Activated B cell treated with CpG ODN at 0.5 μM for 24 hours (primary cell): ENCODE results near the gene MPPED2. TPM values are rescaled to one million over a fixed set of nuclear protein-coding genes. Genes with fewer than 3 reads are reported as not detected.

ENCODE experiments used
- ATAC-seq: fragments of 200-7000 bp; cut with Tn5 transposase; one replicate; pipeline ENCODE4 v1.10.0; 2021; ENCODE audit warnings: low read depth, mild to moderate bottlenecking, moderate library complexity
- CTCF ChIA-PET: fragments of 350-600 bp; sonication (Branson Sonifier 250); formaldehyde crosslinking; loops from one replicate; lab custom pipeline; 2021; ENCODE audit warnings: antibody characterized with exemption; lab: Charles Lee
- POLR2A ChIA-PET: fragments of 350-600 bp; sonication (Branson Sonifier 250); formaldehyde crosslinking; loops from one replicate; lab custom pipeline; 2021; ENCODE audit warnings: antibody characterized with exemption; lab: Charles Lee
- DNase-seq: peaks from one replicate; pipeline ENCODE4 v3.0.0; 2022
- H3K27ac Mint-ChIP-seq: one replicate; pipeline ENCODE4 v1.8.0; 2020; ENCODE audit warnings: mixed read lengths
- H3K27me3 Mint-ChIP-seq: one replicate; pipeline ENCODE4 v1.8.0; 2021; ENCODE audit warnings: mixed read lengths
- H3K36me3 Mint-ChIP-seq: one replicate; pipeline ENCODE4 v1.8.0; 2021; ENCODE audit warnings: low read depth, mixed read lengths
- H3K4me1 Mint-ChIP-seq: one replicate; pipeline ENCODE4 v1.8.0; 2021; ENCODE audit warnings: mixed read lengths
- H3K4me3 Mint-ChIP-seq: one replicate; pipeline ENCODE4 v1.8.0; 2020; ENCODE audit warnings: mild to moderate bottlenecking, mixed read lengths
- H3K9me3 Mint-ChIP-seq: one replicate; pipeline ENCODE4 v1.8.0; 2020; ENCODE audit warnings: mixed read lengths
- intact Hi-C: fragments of 100-400 bp; cut with micrococcal nuclease; formaldehyde crosslinking; loops from one replicate; pipeline ENCODE4 v1.15.1; 2024
- total RNA-seq: library from RNA; stranded (reverse); gene quantifications from 2 replicates; pipeline ENCODE4 v1.2.3, GENCODE V29; 2022
- TF ChIP-seq, protein P1 (sequence below): fragments of 200-600 bp; IDR thresholded peaks from one replicate; pipeline ENCODE4 v1.8.0; 2022; ENCODE audit warnings: antibody characterized with exemption, mild to moderate bottlenecking

Gene MPPED2
- total RNA-seq, 1 donor from 2014 or later = 1.7 TPM

DNA sequence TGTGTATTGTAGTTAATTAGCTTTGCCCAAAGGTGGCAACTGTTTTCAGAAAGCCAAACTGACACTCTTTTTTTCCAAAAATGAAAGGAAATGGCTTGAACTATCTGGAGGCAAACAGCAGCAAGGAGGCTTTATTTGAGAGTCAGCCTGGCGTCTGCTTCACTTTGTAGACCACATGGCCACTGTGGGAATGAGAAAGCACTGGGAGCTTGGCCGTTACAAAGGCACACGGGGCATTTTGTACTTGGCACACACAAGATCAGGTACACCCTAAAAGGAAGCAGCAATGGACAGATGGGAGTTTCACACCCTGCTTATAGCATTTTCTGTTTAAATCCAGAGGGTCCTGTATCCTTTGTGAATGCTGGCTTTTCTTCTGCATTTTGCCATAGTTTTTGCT lies 126.3 kb downstream of the MPPED2 start:
- Mint-ChIP-seq H3K4me3 (no peak overlapping the region), H3K27ac (no peak overlapping the region), H3K36me3 (no peaks in the 10 kb centered on the region), H3K27me3 (no peaks in the 10 kb centered on the region), H3K9me3 (no peaks in the 10 kb centered on the region), H3K4me1 (no peaks in the 10 kb centered on the region)
- ATAC-seq (no peak), DNase-seq (no peak)
- CTCF ChIA-PET = no interaction called here
- TF ChIP-seq, protein P1, sequence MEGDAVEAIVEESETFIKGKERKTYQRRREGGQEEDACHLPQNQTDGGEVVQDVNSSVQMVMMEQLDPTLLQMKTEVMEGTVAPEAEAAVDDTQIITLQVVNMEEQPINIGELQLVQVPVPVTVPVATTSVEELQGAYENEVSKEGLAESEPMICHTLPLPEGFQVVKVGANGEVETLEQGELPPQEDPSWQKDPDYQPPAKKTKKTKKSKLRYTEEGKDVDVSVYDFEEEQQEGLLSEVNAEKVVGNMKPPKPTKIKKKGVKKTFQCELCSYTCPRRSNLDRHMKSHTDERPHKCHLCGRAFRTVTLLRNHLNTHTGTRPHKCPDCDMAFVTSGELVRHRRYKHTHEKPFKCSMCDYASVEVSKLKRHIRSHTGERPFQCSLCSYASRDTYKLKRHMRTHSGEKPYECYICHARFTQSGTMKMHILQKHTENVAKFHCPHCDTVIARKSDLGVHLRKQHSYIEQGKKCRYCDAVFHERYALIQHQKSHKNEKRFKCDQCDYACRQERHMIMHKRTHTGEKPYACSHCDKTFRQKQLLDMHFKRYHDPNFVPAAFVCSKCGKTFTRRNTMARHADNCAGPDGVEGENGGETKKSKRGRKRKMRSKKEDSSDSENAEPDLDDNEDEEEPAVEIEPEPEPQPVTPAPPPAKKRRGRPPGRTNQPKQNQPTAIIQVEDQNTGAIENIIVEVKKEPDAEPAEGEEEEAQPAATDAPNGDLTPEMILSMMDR = no peak
- intact Hi-C loops = no loop called here
- POLR2A ChIA-PET = no interaction called here

DNA sequence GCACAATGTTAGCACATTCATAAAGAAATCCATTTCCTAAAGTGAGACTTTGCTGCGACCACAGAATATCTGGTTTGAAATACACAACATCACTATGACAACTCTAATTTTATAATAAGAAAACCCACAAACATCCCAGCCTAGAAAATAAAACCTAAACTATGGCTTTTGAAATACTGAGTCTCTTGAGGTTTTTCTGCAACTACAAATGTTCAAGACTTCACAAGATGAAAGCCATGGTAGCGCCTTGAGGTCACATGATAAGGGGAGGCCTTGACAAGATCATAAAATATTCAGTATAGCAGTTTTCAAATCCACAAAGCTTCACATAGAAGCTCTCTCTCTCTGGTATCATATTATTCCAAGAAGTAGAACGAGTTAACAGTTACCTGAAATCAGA lies 126.8 kb downstream of the MPPED2 start:
- POLR2A ChIA-PET = no interaction called here
- H3K36me3 Mint-ChIP-seq = no peaks in the 10 kb centered on the region
- intact Hi-C loops = no loop called here
- no peak for DNase-seq
- no peak overlapping the region for H3K27ac Mint-ChIP-seq
- H3K4me1 Mint-ChIP-seq = no peaks in the 10 kb centered on the region
- TF ChIP-seq, protein P1 = no peak
- H3K27me3 Mint-ChIP-seq = no peaks in the 10 kb centered on the region
- no peaks in the 10 kb centered on the region for H3K9me3 Mint-ChIP-seq
- CTCF ChIA-PET = no interaction called here
- H3K4me3 Mint-ChIP-seq = no peak overlapping the region
- ATAC-seq = no peak

DNA sequence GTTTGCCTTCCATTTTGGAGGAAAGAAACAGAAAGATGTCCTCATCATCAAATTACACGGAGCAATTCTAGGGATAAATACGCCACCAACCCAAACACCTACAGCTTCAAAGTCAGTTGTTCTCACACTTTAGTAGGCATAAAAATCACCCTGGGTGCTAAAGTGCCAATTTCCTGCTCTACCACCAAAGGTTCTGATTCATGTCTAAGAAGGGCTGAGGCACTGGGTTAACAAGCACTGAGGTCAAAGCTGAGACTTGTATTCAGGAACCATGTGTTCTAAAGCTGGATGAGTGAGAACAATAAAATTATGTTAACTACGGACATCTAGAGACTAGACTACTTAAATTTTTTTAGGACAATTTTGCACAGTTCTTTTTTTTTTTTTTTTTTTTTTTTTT lies 127.6 kb downstream of the MPPED2 start:
- intact Hi-C loops = no loop called here
- no peak for DNase-seq
- ChIA-PET POLR2A (no interaction called here), CTCF (no interaction called here)
- no peaks in the 10 kb centered on the region for H3K27me3 Mint-ChIP-seq
- TF ChIP-seq, protein P1 = no peak
- no peaks in the 10 kb centered on the region for H3K36me3 Mint-ChIP-seq
- H3K4me1 Mint-ChIP-seq = no peaks in the 10 kb centered on the region
- ATAC-seq = no peak
- H3K4me3 Mint-ChIP-seq = no peak overlapping the region
- no peak overlapping the region for H3K27ac Mint-ChIP-seq
- no peaks in the 10 kb centered on the region for H3K9me3 Mint-ChIP-seq

DNA sequence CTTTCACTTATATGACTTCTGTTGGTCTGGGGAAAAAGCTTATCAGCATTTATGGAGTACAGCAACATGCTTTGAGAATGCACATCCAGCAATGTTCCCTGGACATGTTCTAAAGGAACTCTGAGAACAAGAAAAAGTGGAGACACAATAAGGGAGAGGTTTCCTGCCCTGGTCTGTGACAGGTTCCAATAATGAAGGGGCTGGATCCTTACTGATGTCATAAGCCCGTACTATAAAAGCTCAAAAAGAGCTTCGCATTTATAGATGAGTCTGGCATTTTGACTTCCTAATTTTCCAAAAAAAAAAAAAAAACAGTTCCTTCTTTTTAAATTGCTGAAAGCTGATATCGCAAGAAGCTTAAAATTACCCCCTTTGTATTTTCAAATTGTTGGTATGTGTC lies 129.1 kb downstream of the MPPED2 start:
- intact Hi-C loops = no loop called here
- TF ChIP-seq, protein P1 = no peak
- Mint-ChIP-seq H3K27me3 (no peaks in the 10 kb centered on the region), H3K4me3 (no peak overlapping the region), H3K36me3 (no peaks in the 10 kb centered on the region), H3K9me3 (no peaks in the 10 kb centered on the region), H3K4me1 (no peaks in the 10 kb centered on the region), H3K27ac (no peak overlapping the region)
- no peak for ATAC-seq
- POLR2A ChIA-PET = no interaction called here
- CTCF ChIA-PET = no interaction called here
- no peak for DNase-seq

DNA sequence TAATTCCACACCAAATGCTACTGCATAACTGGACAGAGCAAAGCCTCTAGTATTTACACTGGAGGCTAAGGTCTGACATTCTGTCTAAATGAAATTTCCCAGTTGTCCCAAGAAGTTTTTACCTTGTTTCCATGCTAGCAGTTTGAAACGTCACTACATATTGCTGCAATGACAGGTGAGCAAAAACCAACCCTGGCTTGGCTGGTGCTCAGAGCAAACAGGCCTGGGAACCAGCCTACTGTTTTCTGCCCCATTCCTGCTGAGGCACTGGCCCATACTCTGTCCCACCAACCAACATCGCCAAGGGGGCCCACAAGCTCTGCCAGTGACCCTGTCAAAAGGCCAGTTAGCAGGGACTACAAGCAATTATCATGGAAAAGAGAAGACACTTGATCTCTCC lies 131.1 kb downstream of the MPPED2 start:
- Mint-ChIP-seq H3K36me3 (no peaks in the 10 kb centered on the region), H3K4me1 (no peaks in the 10 kb centered on the region), H3K9me3 (no peaks in the 10 kb centered on the region), H3K4me3 (no peak overlapping the region), H3K27me3 (no peaks in the 10 kb centered on the region), H3K27ac (no peak overlapping the region)
- TF ChIP-seq, protein P1 = no peak
- no peak for ATAC-seq
- ChIA-PET POLR2A (no interaction called here), CTCF (no interaction called here)
- no peak for DNase-seq
- intact Hi-C loops = no loop called here
